Upper lobe of left lung (tissue), 6 donors: ENCODE measurements around the gene C1orf159. TPM values are rescaled to one million over a fixed set of nuclear protein-coding genes. Genes with fewer than 3 reads are reported as not detected.

Source experiments
- ATAC-seq, 2 donors: fragments of 200-7000 bp; cut with Tn5 transposase; one replicate each; pipeline ENCODE4 v1.9.1; 2022; ENCODE audit warnings: mild to moderate bottlenecking in 2 of 2, moderate library complexity in 2 of 2; ENCODE audit not compliant: low FRiP score in 2 of 2
- DNase-seq, 2 donors: peaks; one replicate each; pipeline ENCODE4 v3.0.0-alpha.2; 2019 to 2020
- H3K27ac ChIP-seq, 4 donors: fragments of 200-600 bp; sonication (generic); one replicate each; pipeline ENCODE4 v1.5.1; 2016 to 2019
- H3K27me3 ChIP-seq, 4 donors: fragments of 200-600 bp; sonication (generic); one replicate each; pipeline ENCODE4 v1.5.1; 2017 to 2019
- H3K36me3 ChIP-seq, 4 donors: fragments of 200-600 bp; sonication (generic); one replicate each; pipeline ENCODE4 v1.5.1; 2016 to 2019
- H3K4me1 ChIP-seq, 4 donors: fragments of 200-600 bp; sonication (generic); one replicate each; pipeline ENCODE4 v1.5.1; 2018 to 2019
- H3K4me3 ChIP-seq, 4 donors: fragments of 200-600 bp; sonication (generic); one replicate each; pipeline ENCODE4 v1.5.1; 2017 to 2019; ENCODE audit warnings: mild to moderate bottlenecking in 2 of 4, moderate library complexity in 1 of 4
- H3K9me3 ChIP-seq, 4 donors: fragments of 200-600 bp; sonication (generic); one replicate each; pipeline ENCODE4 v1.5.1; 2018 to 2019
- CTCF ChIP-seq, 6 experiments: fragments of 450-650 bp in 4 of 6; fragments of 200-600 bp in 2 of 6; sonication (generic) in 2 of 6; IDR thresholded peaks; one replicate each; pipeline ENCODE4 v1.5.1; 2016 to 2019; ENCODE audit warnings: antibody characterized with exemption in 6 of 6
- EP300 ChIP-seq, 4 donors: sonication (generic); formaldehyde crosslinking; IDR thresholded peaks; one replicate each; pipeline ENCODE4 v1.5.1; 2017; ENCODE audit warnings: antibody characterized with exemption in 4 of 4, control low read depth in 2 of 4
- POLR2A ChIP-seq, 4 donors: fragments of 450-650 bp; IDR thresholded peaks; one replicate each; pipeline ENCODE4 v1.5.1; 2016 to 2017; ENCODE audit warnings: antibody characterized with exemption in 4 of 4, mild to moderate bottlenecking in 2 of 4
- POLR2AphosphoS5 ChIP-seq, 2 donors: sonication (generic); formaldehyde crosslinking; IDR thresholded peaks; one replicate each; pipeline ENCODE4 v1.5.1; 2017; ENCODE audit warnings: antibody characterized with exemption in 2 of 2
- WGBS, 2 donors: methylation state at CpG; one replicate each; pipeline ENCODE4 v1.1.5; 2017 to 2018; 5-methylcytosine and 5-hydroxymethylcytosine counted together
- total RNA-seq, 6 donors: library from RNA; depleted of rRNA in 4 of 6; stranded (reverse); fragments of >200 nt in 4 of 6; gene quantifications; one replicate each; pipeline versions ENCODE4 v1.1.0 to v1.2.1, GENCODE V29; 2016 to 2021
- donor health status: DM: no; HTN: no; CAD: no; lungs with moderate emphysema.
- donor health status: DM: no; HTN: yes; CAD: no; lungs with severe emphysema.

C1orf159 gene
- total RNA-seq, 6 donors from 2014 or later = 5.7 to 34.6 (median 15.2) TPM

GRCh38 chr1:1085911-1086841 lies 29.7 kb downstream of the C1orf159 start:
- H3K36me3 ChIP-seq = peaks cover 0 to 17% (median 6%) of the 10 kb centered on the region in 4 donors

GRCh38 chr1:1085171-1085841 lies 30.6 kb downstream of the C1orf159 start:
- Histone ChIP-seq H3K27me3 (no peaks in the 10 kb centered on the region), H3K4me3 (no peak overlapping the region), H3K36me3 (peaks cover 0 to 17% (median 6%) of the 10 kb centered on the region in 4 donors), H3K9me3 (no peaks in the 10 kb centered on the region), H3K27ac (no peak overlapping the region), H3K4me1 (peaks cover 1 to 2% (median 1%) of the 10 kb centered on the region in 4 donors)
- peak in 1 of 2 donors; percentile 75 for DNase-seq
- WGBS, 2 donors = 90 to 100% methylated on average over 7 to 30 of the region's 30 CpGs
- no peak for TF ChIP-seq POLR2AphosphoS5 (IDR thresholded peaks at IDR 0.05)
- no peak for TF ChIP-seq EP300 (IDR thresholded peaks at IDR 0.05)
- TF ChIP-seq CTCF (IDR thresholded peaks at IDR 0.05) = no peak
- no peak for TF ChIP-seq POLR2A (IDR thresholded peaks at IDR 0.05)
- no peak for ATAC-seq

More at GRCh38 chr1:1085911-1086841, 29.7 kb downstream of the C1orf159 start:
- ATAC-seq (no peak), DNase-seq (peak in 1 of 2 donors; percentile 82)
- Histone ChIP-seq H3K27ac (no peak overlapping the region), H3K27me3 (no peaks in the 10 kb centered on the region), H3K4me3 (no peak overlapping the region), H3K4me1 (no peaks in the 10 kb centered on the region), H3K9me3 (no peaks in the 10 kb centered on the region)
- 95% methylated on average over 21 to 38 of the region's 38 CpGs for WGBS, 2 donors
- TF ChIP-seq CTCF (IDR thresholded peaks at IDR 0.05) = no peak
- TF ChIP-seq EP300 (IDR thresholded peaks at IDR 0.05) = no peak
- no peak for TF ChIP-seq POLR2A (IDR thresholded peaks at IDR 0.05)
- no peak for TF ChIP-seq POLR2AphosphoS5 (IDR thresholded peaks at IDR 0.05)

- Histone ChIP-seq H3K9me3 (no peaks in the 10 kb centered on the region), H3K4me1 (peaks cover 9% of the 10 kb centered on the region in 4 donors), H3K27me3 (no peaks in the 10 kb centered on the region), H3K36me3 (peaks cover 0 to 13% (median 6%) of the 10 kb centered on the region in 4 donors), H3K4me3 (no peak overlapping the region), H3K27ac (no peak overlapping the region)
- no peak for TF ChIP-seq CTCF (IDR thresholded peaks at IDR 0.05)
- ATAC-seq (no peak), DNase-seq (peak in 1 of 2 donors; percentile 71)
- 95% methylated on average over 17 to 36 of the region's 38 CpGs for WGBS, 2 donors
Measured at GRCh38 chr1:1084372-1085170, 31.3 kb downstream of the C1orf159 start.

GRCh38 chr1:1083416-1084371 lies 32.2 kb downstream of the C1orf159 start:
- Histone ChIP-seq H3K27me3 (no peaks in the 10 kb centered on the region), H3K9me3 (no peaks in the 10 kb centered on the region), H3K4me3 (no peak overlapping the region), H3K36me3 (peaks cover 0 to 11% (median 5%) of the 10 kb centered on the region in 4 donors), H3K4me1 (peaks cover 12 to 14% (median 13%) of the 10 kb centered on the region in 4 donors), H3K27ac (no peak overlapping the region)
- WGBS, 2 donors = 93 to 94% methylated on average over 35 of the region's 43 CpGs
- DNase-seq = peak; percentile 19 to 77
- no peak for ATAC-seq
- no peak for TF ChIP-seq POLR2A (IDR thresholded peaks at IDR 0.05)
